Measurements from ENCODE around the gene C11orf98. TPM values are rescaled to one million over a fixed set of nuclear protein-coding genes. Genes with fewer than 3 reads are reported as not detected.
A peak's percentile ranks its signal among the peaks of the same experiment; 100 is the strongest.

Gene C11orf98
- polyA plus RNA-seq, 1 donor from 2014 or later: 92.0 TPM

DNA sequence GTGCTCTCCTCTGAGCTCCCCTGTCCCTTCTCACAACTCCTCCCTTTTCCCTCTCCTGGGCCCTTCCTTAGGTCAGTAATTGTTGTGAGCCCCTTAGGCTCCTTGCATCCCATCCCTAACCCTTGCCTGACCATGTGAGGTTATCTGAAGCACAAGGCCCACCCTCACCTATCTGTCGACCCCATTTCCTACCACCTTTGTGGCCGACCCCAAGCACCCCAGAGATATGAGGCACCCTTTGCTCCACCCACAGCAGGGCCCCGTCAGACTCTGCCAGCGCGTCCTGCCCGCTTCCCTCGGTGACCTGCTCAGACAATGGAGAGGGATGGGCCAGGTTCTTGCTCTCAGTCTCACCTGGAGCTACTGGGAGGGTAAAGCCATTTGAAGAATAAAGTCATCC lies 43.8 kb upstream of the C11orf98 start:
- Histone ChIP-seq H3K9me2 (ENCODE audit: insufficient read depth, low read length) (no peaks in the 10 kb centered on the region), H3K9me3 (ENCODE audit: low read length) (no peaks in the 10 kb centered on the region), H3K4me3 (ENCODE audit: low read length) (peak overlapping the region; percentile 75), H4K20me1 (ENCODE audit: insufficient read depth) (no peaks in the 10 kb centered on the region), H3K36me3 (ENCODE audit: insufficient read depth, low read length) (peaks cover 11% of the 10 kb centered on the region), H3K27ac (ENCODE audit: low read length) (peak overlapping the region; percentile 96), H3K27me3 (ENCODE audit: insufficient read depth, low read depth, low read length) (no peaks in the 10 kb centered on the region), H3F3A (ENCODE audit: insufficient read depth, low read length, poor library complexity, severe bottlenecking) (peaks cover 6% of the 10 kb centered on the region), H2AFZ (ENCODE audit: low read depth, low read length) (no peak overlapping the region), H3K79me2 (replicated peaks; ENCODE audit: insufficient read depth, low read length) (peaks cover 41% of the 10 kb centered on the region), H3K9ac (ENCODE audit: low read length) (peak overlapping the region; percentile 99), H3K4me2 (ENCODE audit: low read length) (peak overlapping the region; percentile 98)
- TF ChIP-seq SMC3 (conservative IDR thresholded peaks at IDR 0.05; ENCODE audit: poor library complexity): no peak
- TF ChIP-seq, protein P1, sequence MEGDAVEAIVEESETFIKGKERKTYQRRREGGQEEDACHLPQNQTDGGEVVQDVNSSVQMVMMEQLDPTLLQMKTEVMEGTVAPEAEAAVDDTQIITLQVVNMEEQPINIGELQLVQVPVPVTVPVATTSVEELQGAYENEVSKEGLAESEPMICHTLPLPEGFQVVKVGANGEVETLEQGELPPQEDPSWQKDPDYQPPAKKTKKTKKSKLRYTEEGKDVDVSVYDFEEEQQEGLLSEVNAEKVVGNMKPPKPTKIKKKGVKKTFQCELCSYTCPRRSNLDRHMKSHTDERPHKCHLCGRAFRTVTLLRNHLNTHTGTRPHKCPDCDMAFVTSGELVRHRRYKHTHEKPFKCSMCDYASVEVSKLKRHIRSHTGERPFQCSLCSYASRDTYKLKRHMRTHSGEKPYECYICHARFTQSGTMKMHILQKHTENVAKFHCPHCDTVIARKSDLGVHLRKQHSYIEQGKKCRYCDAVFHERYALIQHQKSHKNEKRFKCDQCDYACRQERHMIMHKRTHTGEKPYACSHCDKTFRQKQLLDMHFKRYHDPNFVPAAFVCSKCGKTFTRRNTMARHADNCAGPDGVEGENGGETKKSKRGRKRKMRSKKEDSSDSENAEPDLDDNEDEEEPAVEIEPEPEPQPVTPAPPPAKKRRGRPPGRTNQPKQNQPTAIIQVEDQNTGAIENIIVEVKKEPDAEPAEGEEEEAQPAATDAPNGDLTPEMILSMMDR (IDR thresholded peaks at IDR 0.05; ENCODE audit: poor library complexity, severe bottlenecking): no peak
- TF ChIP-seq POLR2AphosphoS5 (IDR thresholded peaks at IDR 0.05): no peak
- TF ChIP-seq RAD21 (conservative IDR thresholded peaks at IDR 0.05): no peak
- no peak for TF ChIP-seq EZH2 (IDR thresholded peaks at IDR 0.05; ENCODE audit: borderline replicate concordance, insufficient read depth, low read length, poor library complexity, severe bottlenecking)
- TF ChIP-seq EP300 (conservative IDR thresholded peaks at IDR 0.05; ENCODE audit: poor library complexity, severe bottlenecking): no peak
- TF ChIP-seq, protein P2, sequence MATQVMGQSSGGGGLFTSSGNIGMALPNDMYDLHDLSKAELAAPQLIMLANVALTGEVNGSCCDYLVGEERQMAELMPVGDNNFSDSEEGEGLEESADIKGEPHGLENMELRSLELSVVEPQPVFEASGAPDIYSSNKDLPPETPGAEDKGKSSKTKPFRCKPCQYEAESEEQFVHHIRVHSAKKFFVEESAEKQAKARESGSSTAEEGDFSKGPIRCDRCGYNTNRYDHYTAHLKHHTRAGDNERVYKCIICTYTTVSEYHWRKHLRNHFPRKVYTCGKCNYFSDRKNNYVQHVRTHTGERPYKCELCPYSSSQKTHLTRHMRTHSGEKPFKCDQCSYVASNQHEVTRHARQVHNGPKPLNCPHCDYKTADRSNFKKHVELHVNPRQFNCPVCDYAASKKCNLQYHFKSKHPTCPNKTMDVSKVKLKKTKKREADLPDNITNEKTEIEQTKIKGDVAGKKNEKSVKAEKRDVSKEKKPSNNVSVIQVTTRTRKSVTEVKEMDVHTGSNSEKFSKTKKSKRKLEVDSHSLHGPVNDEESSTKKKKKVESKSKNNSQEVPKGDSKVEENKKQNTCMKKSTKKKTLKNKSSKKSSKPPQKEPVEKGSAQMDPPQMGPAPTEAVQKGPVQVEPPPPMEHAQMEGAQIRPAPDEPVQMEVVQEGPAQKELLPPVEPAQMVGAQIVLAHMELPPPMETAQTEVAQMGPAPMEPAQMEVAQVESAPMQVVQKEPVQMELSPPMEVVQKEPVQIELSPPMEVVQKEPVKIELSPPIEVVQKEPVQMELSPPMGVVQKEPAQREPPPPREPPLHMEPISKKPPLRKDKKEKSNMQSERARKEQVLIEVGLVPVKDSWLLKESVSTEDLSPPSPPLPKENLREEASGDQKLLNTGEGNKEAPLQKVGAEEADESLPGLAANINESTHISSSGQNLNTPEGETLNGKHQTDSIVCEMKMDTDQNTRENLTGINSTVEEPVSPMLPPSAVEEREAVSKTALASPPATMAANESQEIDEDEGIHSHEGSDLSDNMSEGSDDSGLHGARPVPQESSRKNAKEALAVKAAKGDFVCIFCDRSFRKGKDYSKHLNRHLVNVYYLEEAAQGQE (IDR thresholded peaks at IDR 0.05; ENCODE audit: borderline replicate concordance): no peak
- no peak for TF ChIP-seq MXI1 (conservative IDR thresholded peaks at IDR 0.05; ENCODE audit: poor library complexity, severe bottlenecking)
- no peak for TF ChIP-seq TAF1 (IDR thresholded peaks at IDR 0.05; ENCODE audit: low read depth)

DNA sequence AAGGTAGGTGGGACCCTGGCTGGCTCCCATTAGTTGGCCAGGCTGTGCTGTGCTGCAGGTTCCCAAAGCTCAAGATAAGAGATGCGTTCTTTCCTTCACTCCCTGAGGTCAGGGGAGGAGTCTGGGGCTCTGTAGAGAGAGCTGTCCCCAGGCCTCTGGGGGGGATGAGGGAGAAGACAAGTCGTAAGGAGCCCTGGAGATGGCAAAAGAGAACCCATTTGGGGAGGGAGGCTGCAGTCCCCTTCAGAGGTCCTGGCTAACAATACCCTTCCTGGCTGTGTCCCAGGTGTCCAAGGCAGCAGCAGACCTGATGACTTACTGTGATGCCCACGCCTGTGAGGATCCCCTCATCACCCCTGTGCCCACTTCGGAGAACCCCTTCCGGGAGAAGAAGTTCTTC lies 43.4 kb upstream of the C11orf98 start:
- peak overlapping the region; percentile 99 for H3K9ac ChIP-seq (ENCODE audit: low read length)
- H3K9me3 ChIP-seq (ENCODE audit: low read length): no peaks in the 10 kb centered on the region
- H3K4me2 ChIP-seq (ENCODE audit: low read length): peak overlapping the region; percentile 98
- H2AFZ ChIP-seq (ENCODE audit: low read depth, low read length): no peak overlapping the region
- H3K4me3 ChIP-seq (ENCODE audit: low read length): peak overlapping the region; percentile 75
- H3K27me3 ChIP-seq (ENCODE audit: insufficient read depth, low read depth, low read length): no peaks in the 10 kb centered on the region
- peaks cover 11% of the 10 kb centered on the region for H3K36me3 ChIP-seq (ENCODE audit: insufficient read depth, low read length)
- peaks cover 41% of the 10 kb centered on the region for H3K79me2 ChIP-seq (replicated peaks; ENCODE audit: insufficient read depth, low read length)
- H3F3A ChIP-seq (ENCODE audit: insufficient read depth, low read length, poor library complexity, severe bottlenecking): peaks cover 6% of the 10 kb centered on the region
- TF ChIP-seq, protein P1 (IDR thresholded peaks at IDR 0.05; ENCODE audit: poor library complexity, severe bottlenecking): no peak
- TF ChIP-seq, protein P2 (IDR thresholded peaks at IDR 0.05; ENCODE audit: borderline replicate concordance): peak; percentile 4
- TF ChIP-seq EP300 (conservative IDR thresholded peaks at IDR 0.05; ENCODE audit: poor library complexity, severe bottlenecking) (no peak), TAF1 (IDR thresholded peaks at IDR 0.05; ENCODE audit: low read depth) (no peak), RAD21 (conservative IDR thresholded peaks at IDR 0.05) (no peak), SMC3 (conservative IDR thresholded peaks at IDR 0.05; ENCODE audit: poor library complexity) (no peak), POLR2AphosphoS5 (IDR thresholded peaks at IDR 0.05) (no peak)
- H3K9me2 ChIP-seq (ENCODE audit: insufficient read depth, low read length): no peaks in the 10 kb centered on the region
- peak overlapping the region; percentile 96 for H3K27ac ChIP-seq (ENCODE audit: low read length)
- no peaks in the 10 kb centered on the region for H4K20me1 ChIP-seq (ENCODE audit: insufficient read depth)

All from neural cell (in vitro differentiated cells).